ENCODE data around the gene SGCA.

SGCA gene

GRCh38 chr17:50194140-50194933 lies 28.5 kb downstream of the SGCA start:
- Histone ChIP-seq H3K4me3 (ENCODE audit: low read depth, low read length, poor library complexity, severe bottlenecking) (no peak overlapping the region), H3K9ac (ENCODE audit: low read length) (no peak overlapping the region), H3F3A (ENCODE audit: insufficient read depth, low read length) (no peaks in the 10 kb centered on the region), H2AFZ (ENCODE audit: low read length) (no peak overlapping the region), H3K79me2 (ENCODE audit: insufficient read depth, low read length) (no peaks in the 10 kb centered on the region), H3K9me3 (ENCODE audit: low read length) (no peaks in the 10 kb centered on the region), H3K9me2 (ENCODE audit: low read depth, low read length) (no peaks in the 10 kb centered on the region), H4K20me1 (ENCODE audit: insufficient read depth, low read length) (no peaks in the 10 kb centered on the region), H3K27me3 (ENCODE audit: insufficient read depth, low read length) (peaks cover 6% of the 10 kb centered on the region), H3K27ac (ENCODE audit: low read depth, low read length, poor library complexity, severe bottlenecking) (no peak overlapping the region), H3K36me3 (ENCODE audit: insufficient read depth, low read length) (no peaks in the 10 kb centered on the region), H3K4me1 (ENCODE audit: insufficient read depth, low read length, severe bottlenecking) (no peaks in the 10 kb centered on the region), H3K4me2 (ENCODE audit: low read length) (no peak overlapping the region)
- no peak for TF ChIP-seq CTCF (IDR thresholded peaks at IDR 0.05; ENCODE audit: low read length)
- no peak for TF ChIP-seq EZH2 (IDR thresholded peaks at IDR 0.05; ENCODE audit: borderline replicate concordance, low read length)

GRCh38 chr17:50194934-50195865 lies 29.4 kb downstream of the SGCA start:
- Histone ChIP-seq H3K9me2 (ENCODE audit: low read depth, low read length) (no peaks in the 10 kb centered on the region), H3K27ac (ENCODE audit: low read depth, low read length, poor library complexity, severe bottlenecking) (no peak overlapping the region), H3K9me3 (ENCODE audit: low read length) (no peaks in the 10 kb centered on the region), H3F3A (ENCODE audit: insufficient read depth, low read length) (no peaks in the 10 kb centered on the region), H3K9ac (ENCODE audit: low read length) (no peak overlapping the region), H3K4me1 (ENCODE audit: insufficient read depth, low read length, severe bottlenecking) (peaks cover 5% of the 10 kb centered on the region), H4K20me1 (ENCODE audit: insufficient read depth, low read length) (no peaks in the 10 kb centered on the region), H3K36me3 (ENCODE audit: insufficient read depth, low read length) (no peaks in the 10 kb centered on the region), H3K4me2 (ENCODE audit: low read length) (no peak overlapping the region), H3K79me2 (ENCODE audit: insufficient read depth, low read length) (no peaks in the 10 kb centered on the region), H3K27me3 (ENCODE audit: insufficient read depth, low read length) (no peaks in the 10 kb centered on the region; the same call in none of the 2 replicates), H3K4me3 (ENCODE audit: low read depth, low read length, poor library complexity, severe bottlenecking) (no peak overlapping the region), H2AFZ (ENCODE audit: low read length) (no peak overlapping the region)
- TF ChIP-seq EZH2 (IDR thresholded peaks at IDR 0.05; ENCODE audit: borderline replicate concordance, low read length) (no peak), CTCF (IDR thresholded peaks at IDR 0.05; ENCODE audit: low read length) (no peak)

GRCh38 chr17:50196036-50196435 lies 30.2 kb downstream of the SGCA start:
- Histone ChIP-seq H3K9me3 (ENCODE audit: low read length) (no peaks in the 10 kb centered on the region), H3K27ac (ENCODE audit: low read depth, low read length, poor library complexity, severe bottlenecking) (no peak overlapping the region), H3K27me3 (ENCODE audit: insufficient read depth, low read length) (no peaks in the 10 kb centered on the region; the same call in 1 of the 2 replicates), H3K4me3 (ENCODE audit: low read depth, low read length, poor library complexity, severe bottlenecking) (no peak overlapping the region), H3K36me3 (ENCODE audit: insufficient read depth, low read length) (no peaks in the 10 kb centered on the region), H3K9me2 (ENCODE audit: low read depth, low read length) (no peaks in the 10 kb centered on the region), H3K9ac (ENCODE audit: low read length) (no peak overlapping the region), H2AFZ (ENCODE audit: low read length) (no peak overlapping the region), H4K20me1 (ENCODE audit: insufficient read depth, low read length) (no peaks in the 10 kb centered on the region), H3K4me1 (ENCODE audit: insufficient read depth, low read length, severe bottlenecking) (peaks cover 14% of the 10 kb centered on the region), H3K79me2 (ENCODE audit: insufficient read depth, low read length) (no peaks in the 10 kb centered on the region), H3K4me2 (ENCODE audit: low read length) (no peak overlapping the region), H3F3A (ENCODE audit: insufficient read depth, low read length) (no peaks in the 10 kb centered on the region)
- TF ChIP-seq EZH2 (IDR thresholded peaks at IDR 0.05; ENCODE audit: borderline replicate concordance, low read length) (no peak), CTCF (IDR thresholded peaks at IDR 0.05; ENCODE audit: low read length) (no peak)
